Glutamatergic neuron (in vitro differentiated cells): ENCODE data around the gene KCNK15. TPM values are rescaled to one million over a fixed set of nuclear protein-coding genes. Genes with fewer than 3 reads are reported as not detected.

Source experiments
- DNase-seq: peaks from one replicate; pipeline ENCODE4 v3.0.0; 2022
- H3K27ac Mint-ChIP-seq: one replicate; pipeline ENCODE4 v1.8.0; 2020; ENCODE audit warnings: mild to moderate bottlenecking, mixed read lengths, inconsistent platforms; ENCODE audit not compliant: unreplicated experiment
- H3K27me3 Mint-ChIP-seq: one replicate; pipeline ENCODE4 v1.8.0; 2020; ENCODE audit warnings: mild to moderate bottlenecking, moderate library complexity, mixed read lengths, inconsistent platforms; ENCODE audit not compliant: unreplicated experiment
- H3K36me3 Mint-ChIP-seq: one replicate; pipeline ENCODE4 v1.8.0; 2020; ENCODE audit warnings: mild to moderate bottlenecking, mixed read lengths, inconsistent platforms; ENCODE audit not compliant: unreplicated experiment
- H3K4me1 Mint-ChIP-seq: one replicate; pipeline ENCODE4 v1.8.0; 2020; ENCODE audit warnings: mild to moderate bottlenecking, low read depth, mixed read lengths, inconsistent platforms; ENCODE audit not compliant: unreplicated experiment
- H3K4me3 Mint-ChIP-seq: one replicate; pipeline ENCODE4 v1.8.0; 2020; ENCODE audit warnings: mild to moderate bottlenecking, mixed read lengths, inconsistent platforms; ENCODE audit not compliant: unreplicated experiment
- H3K9me3 Mint-ChIP-seq: one replicate; pipeline ENCODE4 v1.8.0; 2020; ENCODE audit warnings: mild to moderate bottlenecking, moderate library complexity, mixed read lengths, inconsistent platforms; ENCODE audit not compliant: unreplicated experiment
- CTCF ChIP-seq: fragments of 200-600 bp; sonication (generic); IDR thresholded peaks from one replicate; pipeline ENCODE4 v1.5.0; 2021; ENCODE audit not compliant: partially characterized antibody, unreplicated experiment
- total RNA-seq: library from RNA; stranded (reverse); fragmentation: NEBNext Ultra II Directional; extraction: Animal tissue kit (Norgen Biotek cat#: 25700); gene quantifications from one replicate; pipeline ENCODE4 v1.2.1, GENCODE V29; 2021; ENCODE audit not compliant: unreplicated experiment

KCNK15 gene
- total RNA-seq, 1 donor from 2014 or later: 0.22 TPM

DNA sequence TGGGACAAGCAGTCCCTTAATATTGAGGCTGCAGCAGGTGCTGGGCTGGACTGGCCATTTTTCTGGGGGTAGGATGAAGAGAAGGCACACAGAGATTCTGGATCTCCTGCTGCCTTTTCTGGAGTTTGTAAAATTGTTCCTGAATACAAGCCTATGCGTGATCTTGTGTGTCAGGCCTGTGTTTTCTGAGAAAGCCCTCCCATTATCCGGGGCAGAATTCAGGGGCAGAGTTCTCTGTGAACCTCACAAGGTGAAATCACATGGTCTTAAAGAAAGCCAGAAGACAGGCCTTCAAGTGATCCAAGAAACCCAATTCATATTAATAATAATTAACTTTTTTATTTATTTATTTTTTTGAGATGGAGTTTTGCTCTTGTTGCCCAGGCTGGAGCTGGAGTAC, 18.0 kb upstream of the KCNK15 start:
- DNase-seq: no peak
- Mint-ChIP-seq H3K9me3 (peaks cover 2% of the 10 kb centered on the region), H3K27ac (no peak overlapping the region), H3K27me3 (peaks cover 1% of the 10 kb centered on the region), H3K4me1 (peaks cover 7% of the 10 kb centered on the region), H3K36me3 (no peaks in the 10 kb centered on the region), H3K4me3 (no peak overlapping the region)
- TF ChIP-seq CTCF: no peak

- DNase-seq: no peak
- H3K27me3 Mint-ChIP-seq: peaks cover 2% of the 10 kb centered on the region
- no peak for TF ChIP-seq CTCF
- H3K36me3 Mint-ChIP-seq: no peaks in the 10 kb centered on the region
- peaks cover 2% of the 10 kb centered on the region for H3K9me3 Mint-ChIP-seq
- peaks cover 7% of the 10 kb centered on the region for H3K4me1 Mint-ChIP-seq
- H3K4me3 Mint-ChIP-seq: no peak overlapping the region
- H3K27ac Mint-ChIP-seq: peak overlapping the region; percentile 41
Observed at GRCh38 chr20:44728801-44729443, 16.7 kb upstream of the KCNK15 start.

- Mint-ChIP-seq H3K27ac (no peak overlapping the region), H3K27me3 (peaks cover 6% of the 10 kb centered on the region), H3K9me3 (peaks cover 2% of the 10 kb centered on the region), H3K36me3 (no peaks in the 10 kb centered on the region), H3K4me1 (peaks cover 10% of the 10 kb centered on the region), H3K4me3 (no peak overlapping the region)
- no peak for DNase-seq
- TF ChIP-seq CTCF: no peak
Observed at GRCh38 chr20:44730441-44730840, 15.2 kb upstream of the KCNK15 start.

DNA sequence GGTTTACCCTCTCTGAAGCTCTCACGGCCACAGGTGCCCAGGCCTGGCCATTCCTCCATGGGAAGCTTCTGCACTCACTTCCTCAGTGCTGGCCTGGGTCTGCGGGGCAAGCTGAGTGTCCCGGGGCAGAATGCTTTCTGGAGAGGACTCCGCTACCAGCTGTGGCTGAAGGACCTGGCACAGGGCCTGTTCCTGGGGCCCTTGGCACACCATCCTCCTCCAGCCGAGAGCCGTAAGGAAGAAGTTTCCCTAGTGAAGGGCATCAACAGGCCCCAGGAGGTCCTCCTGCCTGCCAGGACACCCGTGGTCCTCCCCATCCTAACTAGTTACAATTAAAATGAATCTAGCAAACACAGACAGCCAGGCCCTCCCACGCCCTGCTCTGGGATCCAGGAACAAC, 14.0 kb upstream of the KCNK15 start:
- Mint-ChIP-seq H3K36me3 (no peaks in the 10 kb centered on the region), H3K9me3 (peaks cover 4% of the 10 kb centered on the region), H3K27me3 (peaks cover 6% of the 10 kb centered on the region), H3K27ac (no peak overlapping the region), H3K4me3 (no peak overlapping the region), H3K4me1 (peaks cover 18% of the 10 kb centered on the region)
- DNase-seq: no peak
- TF ChIP-seq CTCF: no peak

- H3K27me3 Mint-ChIP-seq: peaks cover 6% of the 10 kb centered on the region
- no peaks in the 10 kb centered on the region for H3K36me3 Mint-ChIP-seq
- peaks cover 18% of the 10 kb centered on the region for H3K4me1 Mint-ChIP-seq
- H3K4me3 Mint-ChIP-seq: no peak overlapping the region
- peaks cover 4% of the 10 kb centered on the region for H3K9me3 Mint-ChIP-seq
- no peak for DNase-seq
- peak overlapping the region; percentile 5 for H3K27ac Mint-ChIP-seq
- no peak for TF ChIP-seq CTCF
Observed at GRCh38 chr20:44732327-44732726, 13.3 kb upstream of the KCNK15 start.
